ENCODE results near the gene KLHL29. TPM values are rescaled to one million over a fixed set of nuclear protein-coding genes. Genes with fewer than 3 reads are reported as not detected.

The KLHL29 gene
- total RNA-seq, 1 donor from 2014 or later, result 15.1 TPM

GRCh38 chr2:23543302-23543701, 158.3 kb downstream of the KLHL29 start:
- no peaks in the 10 kb centered on the region for H3K27me3 ChIP-seq
- DNase-seq, result no peak
- H3K9me3 ChIP-seq, result no peaks in the 10 kb centered on the region
- no peak overlapping the region for H3K27ac ChIP-seq
- peaks cover 3% of the 10 kb centered on the region for H3K4me1 ChIP-seq
- ATAC-seq, result no peak
- H3K4me3 ChIP-seq, result no peak overlapping the region
- intact Hi-C loops (cut with DNase I), result no loop called here
- H3K36me3 ChIP-seq, result no peaks in the 10 kb centered on the region
- TF ChIP-seq CTCF (IDR thresholded peaks at IDR 0.05), result no peak

- TF ChIP-seq CTCF (IDR thresholded peaks at IDR 0.05), result no peak
Observed at GRCh38 chr2:23543728-23544127, 158.7 kb downstream of the KLHL29 start.

GRCh38 chr2:23544589-23545295, 159.8 kb downstream of the KLHL29 start:
- ATAC-seq (no peak), DNase-seq (no peak)
- Histone ChIP-seq H3K4me3 (no peak overlapping the region), H3K36me3 (no peaks in the 10 kb centered on the region), H3K9me3 (no peaks in the 10 kb centered on the region), H3K27me3 (no peaks in the 10 kb centered on the region), H3K27ac (no peak overlapping the region), H3K4me1 (peaks cover 3% of the 10 kb centered on the region)
- TF ChIP-seq CTCF (IDR thresholded peaks at IDR 0.05), result no peak
- intact Hi-C loops (cut with DNase I), result no loop called here

More at GRCh38 chr2:23543728-23544127, 158.7 kb downstream of the KLHL29 start:
- DNase-seq (no peak), ATAC-seq (no peak)
- no peak overlapping the region for H3K27ac ChIP-seq
- H3K27me3 ChIP-seq, result no peaks in the 10 kb centered on the region
- no peaks in the 10 kb centered on the region for H3K36me3 ChIP-seq
- intact Hi-C loops (cut with DNase I), result no loop called here
- H3K9me3 ChIP-seq, result no peaks in the 10 kb centered on the region
- H3K4me3 ChIP-seq, result no peak overlapping the region
- peaks cover 3% of the 10 kb centered on the region for H3K4me1 ChIP-seq

GRCh38 chr2:23545396-23545795, 160.4 kb downstream of the KLHL29 start:
- Histone ChIP-seq H3K4me3 (no peak overlapping the region), H3K27ac (no peak overlapping the region), H3K4me1 (peaks cover 3% of the 10 kb centered on the region), H3K9me3 (no peaks in the 10 kb centered on the region), H3K36me3 (no peaks in the 10 kb centered on the region), H3K27me3 (no peaks in the 10 kb centered on the region)
- intact Hi-C loops (cut with DNase I), result no loop called here
- DNase-seq (no peak), ATAC-seq (peak; percentile 22)
- TF ChIP-seq CTCF (IDR thresholded peaks at IDR 0.05), result no peak

- intact Hi-C loops (cut with DNase I), result no loop called here
- no peak for DNase-seq
Observed at GRCh38 chr2:23545811-23546210, 160.8 kb downstream of the KLHL29 start.

More at GRCh38 chr2:23545811-23546210, 160.8 kb downstream of the KLHL29 start:
- ATAC-seq, result no peak
- Histone ChIP-seq H3K4me3 (no peak overlapping the region), H3K27me3 (no peaks in the 10 kb centered on the region), H3K36me3 (no peaks in the 10 kb centered on the region), H3K9me3 (no peaks in the 10 kb centered on the region), H3K27ac (no peak overlapping the region), H3K4me1 (peaks cover 3% of the 10 kb centered on the region)
- TF ChIP-seq CTCF (IDR thresholded peaks at IDR 0.05), result no peak

Data from upper lobe of right lung (tissue), 1 donor.